Astrocyte of the spinal cord (primary cell): Measurements from ENCODE around the gene SLC9A8.
"Not testable (repeated sequence)": the region's sequence is repeated elsewhere in the genome, so short reads cannot be mapped to it uniquely, and the experiment has no call there.

Source experiments
- DNase-seq: peaks from one replicate; pipeline ENCODE4 v3.0.0; 2011; ENCODE audit warnings: low read depth, low spot score
- H3K4me3 ChIP-seq: 2 replicates; pipeline ENCODE4 v1.5.1; 2011; ENCODE audit warnings: low read depth, mild to moderate bottlenecking, low read length, moderate library complexity
- in situ Hi-C: cut with HindIII; loops from 2 replicates; pipeline ENCODE4 v1.10.0; 2017; ENCODE audit warnings: low sequenced_read_pairs
- TF ChIP-seq, protein P1 (sequence below): IDR thresholded peaks from 2 replicates; pipeline ENCODE4 v1.5.1; 2012; ENCODE audit warnings: low read depth, mild to moderate bottlenecking, low read length, inconsistent platforms

The SLC9A8 gene

DNA sequence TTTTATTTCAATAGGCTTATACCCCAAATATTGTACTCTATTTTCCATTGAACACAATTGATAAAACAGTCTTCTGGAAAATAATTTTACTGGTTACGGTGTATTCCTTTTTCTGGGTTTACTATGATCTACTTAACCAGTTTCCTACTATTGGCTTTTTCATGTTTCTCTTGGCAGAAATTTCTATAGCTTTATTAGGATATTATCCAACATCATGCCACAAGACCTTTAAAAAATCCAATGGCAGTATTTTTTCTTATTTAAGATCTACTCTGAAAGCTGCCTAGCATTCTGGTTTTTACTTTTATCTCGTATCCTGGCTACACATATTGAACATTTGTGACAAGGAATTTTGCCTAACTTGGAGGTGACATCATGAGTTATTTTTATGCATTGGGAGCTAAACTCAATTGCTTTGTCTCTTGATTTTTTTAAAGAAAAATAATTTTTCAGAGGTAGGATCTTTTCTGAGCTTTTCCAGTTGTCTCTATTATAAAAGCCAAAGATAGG is 45.5 kb downstream of the SLC9A8 start:
- no peak overlapping the region for H3K4me3 ChIP-seq
- TF ChIP-seq, protein P1, sequence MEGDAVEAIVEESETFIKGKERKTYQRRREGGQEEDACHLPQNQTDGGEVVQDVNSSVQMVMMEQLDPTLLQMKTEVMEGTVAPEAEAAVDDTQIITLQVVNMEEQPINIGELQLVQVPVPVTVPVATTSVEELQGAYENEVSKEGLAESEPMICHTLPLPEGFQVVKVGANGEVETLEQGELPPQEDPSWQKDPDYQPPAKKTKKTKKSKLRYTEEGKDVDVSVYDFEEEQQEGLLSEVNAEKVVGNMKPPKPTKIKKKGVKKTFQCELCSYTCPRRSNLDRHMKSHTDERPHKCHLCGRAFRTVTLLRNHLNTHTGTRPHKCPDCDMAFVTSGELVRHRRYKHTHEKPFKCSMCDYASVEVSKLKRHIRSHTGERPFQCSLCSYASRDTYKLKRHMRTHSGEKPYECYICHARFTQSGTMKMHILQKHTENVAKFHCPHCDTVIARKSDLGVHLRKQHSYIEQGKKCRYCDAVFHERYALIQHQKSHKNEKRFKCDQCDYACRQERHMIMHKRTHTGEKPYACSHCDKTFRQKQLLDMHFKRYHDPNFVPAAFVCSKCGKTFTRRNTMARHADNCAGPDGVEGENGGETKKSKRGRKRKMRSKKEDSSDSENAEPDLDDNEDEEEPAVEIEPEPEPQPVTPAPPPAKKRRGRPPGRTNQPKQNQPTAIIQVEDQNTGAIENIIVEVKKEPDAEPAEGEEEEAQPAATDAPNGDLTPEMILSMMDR: no peak
- DNase-seq: no peak
- in situ Hi-C loops: no loop called here

DNA sequence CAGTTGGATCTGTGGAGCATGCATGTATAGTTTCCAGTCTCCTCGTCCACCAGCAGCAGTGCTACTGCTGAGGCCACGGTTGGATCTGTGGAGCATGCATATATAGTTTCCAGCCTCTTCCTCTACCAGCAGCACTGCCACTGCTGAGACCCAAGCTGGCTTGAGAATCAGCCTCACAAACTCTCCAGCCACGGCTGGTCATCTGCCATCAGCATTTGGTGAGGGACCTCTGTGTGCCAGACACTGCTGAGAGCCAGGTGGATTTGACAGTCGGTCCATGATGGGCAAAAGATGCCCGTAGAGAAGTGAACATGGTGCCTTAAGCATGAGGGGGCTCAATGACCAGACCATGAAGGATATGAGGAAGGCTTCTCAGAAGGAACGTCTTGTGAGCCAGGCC is 46.4 kb downstream of the SLC9A8 start:
- no peak for DNase-seq
- no peak overlapping the region for H3K4me3 ChIP-seq
- TF ChIP-seq, protein P1: no peak
- in situ Hi-C loops: no loop called here

DNA sequence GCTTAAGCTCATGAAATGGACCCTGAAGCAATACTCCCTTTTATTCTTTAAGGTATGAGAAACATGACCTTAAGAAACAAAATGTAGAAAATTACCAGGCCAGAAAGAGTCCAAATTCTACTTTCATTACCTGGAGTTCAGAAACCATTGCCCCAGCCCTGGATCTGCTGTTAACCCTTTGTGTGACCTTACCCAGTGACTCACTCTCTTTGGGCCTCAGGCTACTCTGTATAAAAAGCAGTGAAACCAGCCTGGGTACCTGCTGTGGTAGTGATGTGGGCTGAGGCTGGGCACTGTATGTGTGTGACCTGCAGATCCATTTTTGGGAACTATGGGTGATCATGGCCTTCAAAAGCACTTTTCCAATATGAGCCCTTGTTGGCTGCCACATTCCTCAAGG is 47.2 kb downstream of the SLC9A8 start:
- no peak for DNase-seq
- H3K4me3 ChIP-seq: no peak overlapping the region
- TF ChIP-seq, protein P1: no peak
- in situ Hi-C loops: no loop called here

DNA sequence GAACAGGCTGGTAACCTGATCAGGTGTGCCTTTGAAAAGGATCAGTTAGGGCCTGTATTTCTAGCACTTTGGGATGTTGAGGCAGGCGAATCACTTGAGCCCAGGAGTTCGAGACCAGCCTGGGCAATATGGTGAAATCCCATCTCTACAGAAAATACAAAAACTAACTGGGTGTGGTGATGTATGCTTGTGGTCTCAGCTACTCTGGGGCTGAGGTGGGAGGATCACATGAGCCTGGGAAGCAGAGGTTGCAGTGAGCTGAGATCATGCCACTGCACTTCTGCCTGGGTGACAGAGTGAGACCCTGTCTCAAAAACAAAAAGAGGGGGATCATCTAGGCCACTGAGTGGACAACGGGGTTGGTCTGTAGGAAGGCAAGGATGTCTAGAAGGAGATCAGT is 48.6 kb downstream of the SLC9A8 start:
- H3K4me3 ChIP-seq, DNase-seq, in situ Hi-C loops: not testable (repeated sequence)

DNA sequence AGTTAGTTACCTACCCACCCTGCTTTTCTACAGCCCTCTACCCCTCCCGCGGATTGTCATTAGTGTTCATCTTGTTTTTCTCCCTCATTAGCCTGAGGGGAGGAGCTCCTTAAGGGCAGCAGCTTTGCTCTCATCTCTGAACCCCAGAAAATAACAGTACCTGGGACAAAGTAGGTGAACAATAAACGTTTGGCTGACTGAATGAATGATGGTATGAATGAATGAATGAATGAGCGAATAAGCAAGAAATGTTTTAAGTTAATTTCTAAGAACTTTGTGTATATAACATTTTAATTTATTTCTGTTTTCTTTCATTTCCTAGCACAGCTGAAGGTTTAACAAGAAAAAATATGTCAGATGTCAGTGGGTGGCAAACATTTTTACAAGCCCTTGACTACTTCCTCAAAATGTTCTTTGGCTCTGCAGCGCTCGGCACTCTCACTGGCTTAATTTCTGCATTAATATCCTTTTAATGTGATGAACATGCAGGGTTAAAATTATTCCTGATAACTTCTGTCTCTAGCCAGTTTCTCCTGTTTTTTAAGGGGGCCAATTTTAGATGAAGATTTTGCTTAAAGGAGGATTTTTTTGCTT is 50.1 kb downstream of the SLC9A8 start:
- no peak for DNase-seq
- in situ Hi-C loops: no loop called here
- TF ChIP-seq, protein P1: no peak
- H3K4me3 ChIP-seq: no peak overlapping the region

DNA sequence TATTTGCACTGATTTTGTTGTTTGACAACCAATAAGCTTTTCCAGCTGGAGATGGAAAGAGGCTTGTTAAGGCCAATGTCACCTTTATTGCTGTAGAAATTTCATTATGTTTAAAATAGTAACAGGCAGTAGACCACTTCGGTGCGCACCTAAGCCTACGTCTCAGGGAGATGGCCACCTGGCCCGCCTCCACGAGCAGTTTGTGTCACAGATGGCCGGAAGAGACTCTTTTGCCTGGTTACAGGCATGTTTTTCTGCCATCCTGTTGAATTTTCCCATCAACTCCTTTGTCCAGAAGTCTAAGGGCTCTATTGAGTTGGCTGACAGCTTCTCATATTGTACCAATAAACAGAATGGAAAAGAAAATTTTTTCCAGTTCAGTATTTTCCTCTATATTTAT is 51.0 kb downstream of the SLC9A8 start:
- no peak for DNase-seq
- TF ChIP-seq, protein P1: no peak
- in situ Hi-C loops: no loop called here
- no peak overlapping the region for H3K4me3 ChIP-seq

DNA sequence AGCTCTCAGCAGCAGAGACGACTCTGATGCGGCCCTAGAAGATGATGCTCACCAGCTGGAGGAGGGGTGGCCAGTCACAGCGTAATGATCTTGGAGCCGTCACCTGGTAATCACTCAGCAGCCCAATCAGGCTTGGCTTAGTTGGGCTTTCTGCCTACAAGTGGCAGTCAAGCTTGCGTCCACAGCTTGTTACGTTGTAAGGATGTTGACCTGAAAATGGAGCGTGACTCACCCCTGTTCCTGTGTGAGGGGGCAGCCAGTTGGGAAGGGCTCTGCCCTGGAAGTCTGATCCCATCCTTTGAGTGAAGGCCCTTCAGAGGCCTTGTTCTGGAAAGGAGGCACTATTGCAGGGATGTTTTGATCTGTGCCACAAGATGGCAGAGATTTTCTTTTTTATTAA is 52.9 kb downstream of the SLC9A8 start:
- DNase-seq: no peak
- TF ChIP-seq, protein P1: no peak
- H3K4me3 ChIP-seq: no peak overlapping the region
- in situ Hi-C loops: no loop called here
